Endothelial cell of umbilical vein (primary cell): Measurements from ENCODE around the gene FBXO11. TPM values are rescaled to one million over a fixed set of nuclear protein-coding genes. Genes with fewer than 3 reads are reported as not detected.

Experiments
- BruUV-seq: library from RNA; stranded (reverse); fragments of 400-500 nt; replicated peaks from 2 replicates; lab custom pipeline; 2021; lab: Mats Ljungman, UMichigan
- CTCF ChIA-PET: fragments of 300-600, 350-600 bp; sonication (Branson Sonifier 250); formaldehyde crosslinking; loops from one replicate; lab custom pipeline; 2021; ENCODE audit warnings: antibody characterized with exemption, inconsistent platforms; lab: Charles Lee
- POLR2A ChIA-PET: fragments of 300-600, 350-600 bp; sonication (Branson Sonifier 250); formaldehyde crosslinking; loops from one replicate; lab custom pipeline; 2021; ENCODE audit warnings: antibody characterized with exemption, inconsistent platforms; lab: Charles Lee
- DNase-seq: peaks from one replicate; pipeline ENCODE4 v3.0.0-alpha.2; 2011; ENCODE audit warnings: low read depth, low spot score
- FAIRE-seq: peaks from 2 replicates; lab custom pipeline; 2011; peaks lifted over from hg19 to GRCh38; lab: Jason Lieb, UNC
- H2AFZ ChIP-seq: 2 replicates; pipeline ENCODE4 v1.6.0; 2012; ENCODE audit warnings: low read depth, low read length, control low read depth, inconsistent platforms
- H3K27ac ChIP-seq: 2 replicates; pipeline ENCODE4 v1.5.1; 2011; ENCODE audit warnings: low read depth, mild to moderate bottlenecking, control low read depth, low read length, moderate library complexity; ENCODE audit not compliant: insufficient read depth
- H3K27me3 ChIP-seq, 2 experiments: 2 replicates each; pipeline versions ENCODE4 v1.6.0 to v1.6.1; 2011; ENCODE audit warnings: low read length in 2 of 2, mixed read lengths in 1 of 2; ENCODE audit not compliant: control insufficient read depth in 2 of 2, insufficient read depth in 2 of 2
- H3K36me3 ChIP-seq, 2 experiments: 2 replicates in 1 of 2; 3 replicates in 1 of 2; pipeline ENCODE4 v1.5.1; 2011; ENCODE audit warnings: low read length in 2 of 2, mild to moderate bottlenecking in 1 of 2, moderate library complexity in 1 of 2; ENCODE audit not compliant: control insufficient read depth in 2 of 2, insufficient read depth in 2 of 2; ENCODE audit errors: extremely low read depth in 1 of 2
- H3K4me1 ChIP-seq: 3 replicates; pipeline ENCODE4 v1.5.1; 2011; ENCODE audit warnings: mild to moderate bottlenecking, low read length; ENCODE audit not compliant: control insufficient read depth, insufficient read depth; ENCODE audit errors: extremely low read depth
- H3K4me2 ChIP-seq: 2 replicates; pipeline ENCODE4 v1.6.1; 2011; ENCODE audit warnings: low read length, control low read depth, mixed read lengths; ENCODE audit not compliant: insufficient read depth
- H3K4me3 ChIP-seq, 3 experiments: fragments of 200-600 bp in 1 of 3; sonication (generic), shearing (Covaris generic) in 1 of 3; replicated peaks in 1 of 3; 2 replicates each; pipeline ENCODE4 v1.5.1; 2011 to 2016; ENCODE audit warnings: control low read depth in 3 of 3, low read length in 3 of 3, mild to moderate bottlenecking in 2 of 3, inconsistent platforms in 1 of 3, low read depth in 1 of 3, moderate library complexity in 1 of 3; ENCODE audit not compliant: insufficient read depth in 1 of 3
- H3K79me2 ChIP-seq: 2 replicates; pipeline ENCODE4 v1.6.0; 2012; ENCODE audit warnings: low read length, inconsistent platforms; ENCODE audit not compliant: control insufficient read depth, insufficient read depth
- H3K9ac ChIP-seq: replicated peaks from 2 replicates; pipeline ENCODE3; 2011; ENCODE audit warnings: low read length, control low read depth; ENCODE audit not compliant: insufficient read depth; ENCODE audit errors: extremely low read depth
- H3K9me1 ChIP-seq: replicated peaks from 3 replicates; pipeline ENCODE4 v1.6.0; 2011; ENCODE audit warnings: mild to moderate bottlenecking, low read length; ENCODE audit not compliant: control insufficient read depth, insufficient read depth; ENCODE audit errors: extremely low read depth
- H3K9me3 ChIP-seq: replicated peaks from 2 replicates; pipeline ENCODE4 v1.5.1; 2012; ENCODE audit warnings: low read length, inconsistent platforms; ENCODE audit not compliant: control insufficient read depth, insufficient read depth
- H4K20me1 ChIP-seq: replicated peaks from 2 replicates; pipeline ENCODE3; 2011; ENCODE audit warnings: mild to moderate bottlenecking, low read length; ENCODE audit not compliant: control insufficient read depth, insufficient read depth; ENCODE audit errors: extremely low read depth
- CTCF ChIP-seq, 2 donors: IDR thresholded peaks; 1 replicate in 1 of 2; 2 replicates in 1 of 2; pipeline ENCODE4 v1.5.1; 2011; ENCODE audit warnings: low read length in 2 of 2, mild to moderate bottlenecking in 2 of 2, moderate library complexity in 2 of 2, control low read depth in 1 of 2, inconsistent platforms in 1 of 2, low read depth in 1 of 2; ENCODE audit not compliant: insufficient read depth in 1 of 2; ENCODE audit errors: extremely low read depth in 1 of 2
- FOS ChIP-seq: IDR thresholded peaks from 2 replicates; pipeline ENCODE4 v1.6.1; 2011; ENCODE audit warnings: mild to moderate bottlenecking, low read length, moderate library complexity, borderline replicate concordance; ENCODE audit not compliant: insufficient read depth
- GATA2 ChIP-seq: IDR thresholded peaks from 2 replicates; pipeline ENCODE4 v1.7.0; 2011; ENCODE audit warnings: low read depth, mild to moderate bottlenecking, moderate library complexity, mixed read lengths, low read length; ENCODE audit not compliant: insufficient read length, insufficient read depth
- JUN ChIP-seq: IDR thresholded peaks from 2 replicates; pipeline ENCODE4 v1.6.1; 2011; ENCODE audit warnings: borderline replicate concordance, low read depth; ENCODE audit not compliant: insufficient read length, insufficient read depth
- MAX ChIP-seq: IDR thresholded peaks from 2 replicates; pipeline ENCODE4 v1.6.1; 2011; ENCODE audit not compliant: insufficient read depth, insufficient read length
- POLR2A ChIP-seq: IDR thresholded peaks from 2 replicates; pipeline ENCODE4 v1.6.1; 2012; ENCODE audit warnings: low read depth, mild to moderate bottlenecking, control low read depth, low read length
- POLR2AphosphoS5 ChIP-seq: IDR thresholded peaks from 2 replicates; pipeline ENCODE4 v1.6.1; 2012; ENCODE audit warnings: low read depth, mild to moderate bottlenecking, control low read depth, low read length, moderate library complexity; ENCODE audit not compliant: insufficient read depth
- dilution Hi-C: fragments of 300-500 bp; cut with MboI; formaldehyde crosslinking; loops from one replicate; pipeline ENCODE4 v1.15.0; 2019; ENCODE audit warnings: low sequenced_read_pairs; ENCODE audit not compliant: extremely low pct_ligation_motif_present
- intact Hi-C: fragments of 100-400 bp; cut with micrococcal nuclease; formaldehyde crosslinking; loops from one replicate; pipeline ENCODE4 v1.10.0; 2022
- polyA plus RNA-seq, 4 experiments: library from polyadenylated mRNA; depleted of rRNA in 3 of 4; stranded (reverse) in 3 of 4; unstranded in 1 of 4; fragments of >200 nt; gene quantifications; 2 replicates each; pipeline versions ENCODE4 v1.2.1 to v1.2.3, GENCODE V29; 2011 to 2012; ENCODE audit warnings: missing spikeins in 1 of 4
- total RNA-seq: library from RNA; stranded (reverse); gene quantifications from 2 replicates; pipeline ENCODE4 v1.2.3, GENCODE V29; 2021

Gene FBXO11
- total and polyA plus RNA-seq, 2 donors (not counting 3 experiments of a cell fraction or from before 2014, with no cell fraction given) = 23.4 to 59.6 TPM

- no peak for DNase-seq
- H3K4me2 ChIP-seq = no peak overlapping the region
- dilution Hi-C loops (no loop called here), intact Hi-C loops (no loop called here)
- POLR2A ChIA-PET = no interaction called here
- no peaks in the 10 kb centered on the region for H4K20me1 ChIP-seq
- H3K27ac ChIP-seq = no peak overlapping the region
- H3K9me1 ChIP-seq = no peaks in the 10 kb centered on the region
- no peak overlapping the region for H2AFZ ChIP-seq
- H3K4me3 ChIP-seq = no peak overlapping the region
- CTCF ChIA-PET = no interaction called here
- no peak overlapping the region for H3K9ac ChIP-seq
- no peaks in the 10 kb centered on the region for H3K4me1 ChIP-seq
- FAIRE-seq = no peak
- no peaks in the 10 kb centered on the region for H3K27me3 ChIP-seq
- peaks cover 11 to 30% of the 10 kb centered on the region in 2 experiments for H3K36me3 ChIP-seq
- no peaks in the 10 kb centered on the region for H3K79me2 ChIP-seq
- H3K9me3 ChIP-seq = no peaks in the 10 kb centered on the region
- BruUV-seq = no TSS peak
- TF ChIP-seq GATA2 = no peak
- no peak for TF ChIP-seq FOS
- no peak for TF ChIP-seq POLR2A
- no peak for TF ChIP-seq POLR2AphosphoS5
- TF ChIP-seq JUN = no peak
- TF ChIP-seq MAX = no peak
- no peak for TF ChIP-seq CTCF (IDR thresholded peaks at IDR 0.05; ENCODE audit: extremely low read depth in 1 of 2, insufficient read depth in 1 of 2, low read depth in 1 of 2, low read length in 2 of 2)
Observed at GRCh38 chr2:47810850-47811249, 95.4 kb downstream of the FBXO11 start.
